GF-D8 (cell line): ENCODE measurements around the gene PRF1.

Experiments used
- DNase-seq: peaks from one replicate; lab custom pipeline; 2025; lab: John Stamatoyannopoulos, UW

PRF1 gene

GRCh38 chr10:70576803-70577517, 25.6 kb downstream of the PRF1 start:
- DNase-seq = no peak

GRCh38 chr10:70575874-70576802, 26.4 kb downstream of the PRF1 start:
- DNase-seq = peak; percentile 98

GRCh38 chr10:70575486-70575873, 27.1 kb downstream of the PRF1 start:
- peak; percentile 39 for DNase-seq

- no peak for DNase-seq
Observed at GRCh38 chr10:70573599-70574506, 28.7 kb downstream of the PRF1 start.

- DNase-seq = no peak
Observed at GRCh38 chr10:70571636-70572439, 30.7 kb downstream of the PRF1 start.

GRCh38 chr10:70571236-70571635, 31.3 kb downstream of the PRF1 start:
- no peak for DNase-seq

- no peak for DNase-seq
Observed at GRCh38 chr10:70568781-70569495, 33.6 kb downstream of the PRF1 start.

GRCh38 chr10:70568113-70568512, 34.4 kb downstream of the PRF1 start:
- no peak for DNase-seq

GRCh38 chr10:70567603-70568002, 34.9 kb downstream of the PRF1 start:
- DNase-seq = no peak

- DNase-seq = no peak
Observed at GRCh38 chr10:70566515-70567290, 35.8 kb downstream of the PRF1 start.

GRCh38 chr10:70565556-70566514, 36.7 kb downstream of the PRF1 start:
- DNase-seq = peak; percentile 53

- DNase-seq = no peak
Observed at GRCh38 chr10:70564901-70565351, 37.6 kb downstream of the PRF1 start.

- DNase-seq = no peak
Observed at GRCh38 chr10:70564113-70564725, 38.3 kb downstream of the PRF1 start.

- no peak for DNase-seq
Observed at GRCh38 chr10:70563230-70563629, 39.3 kb downstream of the PRF1 start.

- peak; percentile 58 for DNase-seq
Observed at GRCh38 chr10:70562036-70562755, 40.3 kb downstream of the PRF1 start.

- DNase-seq = no peak
Observed at GRCh38 chr10:70561558-70561957, 41.0 kb downstream of the PRF1 start.

- DNase-seq = peak; percentile 32
Observed at GRCh38 chr10:70561070-70561469, 41.5 kb downstream of the PRF1 start.
